WTC11 (cell line): ENCODE measurements around the gene NELL1. TPM values are rescaled to one million over a fixed set of nuclear protein-coding genes. Genes with fewer than 3 reads are reported as not detected.

Source experiments
- ATAC-seq: fragments of 200-7000 bp; cut with Tn5 transposase; 2 replicates; pipeline ENCODE4 v1.10.0; 2021; ENCODE audit warnings: mild to moderate bottlenecking, moderate library complexity
- CTCF ChIA-PET: fragments of 300-600 bp; sonication (Branson Sonifier 250); formaldehyde crosslinking; loops from one replicate; lab custom pipeline; 2021; ENCODE audit warnings: antibody characterized with exemption; lab: Charles Lee
- POLR2A ChIA-PET: fragments of 350-600 bp; sonication (Branson Sonifier 250); formaldehyde crosslinking; loops from one replicate; lab custom pipeline; 2021; ENCODE audit warnings: antibody characterized with exemption; lab: Charles Lee
- DNase-seq: peaks from one replicate; pipeline ENCODE4 v3.0.0; 2021; ENCODE audit warnings: low spot score
- H3K27ac Mint-ChIP-seq: 2 replicates; pipeline ENCODE4 v1.8.0; 2021; ENCODE audit warnings: mixed read lengths
- H3K27me3 Mint-ChIP-seq: 2 replicates; pipeline ENCODE4 v1.8.0; 2021; ENCODE audit warnings: low read depth, mild to moderate bottlenecking, moderate library complexity, mixed read lengths
- H3K36me3 Mint-ChIP-seq: 2 replicates; pipeline ENCODE4 v1.8.0; 2021; ENCODE audit warnings: mixed read lengths
- H3K4me1 Mint-ChIP-seq: 2 replicates; pipeline ENCODE4 v1.8.0; 2022; ENCODE audit warnings: mixed read lengths
- H3K4me3 Mint-ChIP-seq: 2 replicates; pipeline ENCODE4 v1.8.0; 2021; ENCODE audit warnings: mild to moderate bottlenecking, moderate library complexity, mixed read lengths
- H3K9me3 Mint-ChIP-seq: 2 replicates; pipeline ENCODE4 v1.8.0; 2021; ENCODE audit warnings: mixed read lengths
- ATF3 ChIP-seq: sonication (generic); formaldehyde crosslinking; conservative IDR thresholded peaks from 2 replicates; pipeline ENCODE4 v1.8.1; 2022; ENCODE audit warnings: mild to moderate bottlenecking, missing genetic modification reagents
- CBFB ChIP-seq: sonication (generic); formaldehyde crosslinking; IDR thresholded peaks from 2 replicates; pipeline ENCODE4 v1.8.1; 2022; ENCODE audit warnings: mild to moderate bottlenecking, low read depth, missing genetic modification reagents
- ETV6 ChIP-seq: sonication (generic); formaldehyde crosslinking; IDR thresholded peaks from 2 replicates; pipeline ENCODE4 v1.8.1; 2022; ENCODE audit warnings: mild to moderate bottlenecking, missing genetic modification reagents
- FOXJ3 ChIP-seq: sonication (generic); formaldehyde crosslinking; IDR thresholded peaks from 2 replicates; pipeline ENCODE4 v1.9.0; 2021; ENCODE audit warnings: missing genetic modification reagents, mild to moderate bottlenecking, borderline replicate concordance
- GRHL2 ChIP-seq: fragments of 250-450 bp; sonication (Bioruptor Pico); IDR thresholded peaks from 2 replicates; pipeline ENCODE4 v1.8.0; 2022; ENCODE audit warnings: mild to moderate bottlenecking, moderate library complexity; ENCODE audit not compliant: insufficient replicate concordance, severe bottlenecking
- KAT7 ChIP-seq: sonication (generic); formaldehyde crosslinking; IDR thresholded peaks from 2 replicates; pipeline ENCODE4 v1.8.1; 2023; ENCODE audit warnings: missing genetic modification reagents, mild to moderate bottlenecking, borderline replicate concordance
- NR1H2 ChIP-seq: sonication (generic); formaldehyde crosslinking; IDR thresholded peaks from 2 replicates; pipeline ENCODE4 v1.9.0; 2021; ENCODE audit warnings: mild to moderate bottlenecking, moderate library complexity, missing genetic modification reagents
- RELA ChIP-seq: sonication (generic); formaldehyde crosslinking; IDR thresholded peaks from 2 replicates; pipeline ENCODE4 v1.8.1; 2022; ENCODE audit warnings: missing genetic modification reagents, mild to moderate bottlenecking, borderline replicate concordance
- TCF7 ChIP-seq: sonication (generic); formaldehyde crosslinking; IDR thresholded peaks from 2 replicates; pipeline ENCODE4 v1.8.0; 2022; ENCODE audit warnings: mild to moderate bottlenecking, low read depth, missing genetic modification reagents, moderate library complexity
- TEAD1 ChIP-seq: sonication (generic); formaldehyde crosslinking; IDR thresholded peaks from 2 replicates; pipeline ENCODE4 v1.8.0; 2022; ENCODE audit warnings: mild to moderate bottlenecking, missing genetic modification reagents
- ZBTB21 ChIP-seq: sonication (generic); formaldehyde crosslinking; IDR thresholded peaks from 2 replicates; pipeline ENCODE4 v1.8.1; 2023; ENCODE audit warnings: mild to moderate bottlenecking, missing genetic modification reagents, borderline replicate concordance
- ZNF219 ChIP-seq: sonication (generic); formaldehyde crosslinking; IDR thresholded peaks from 2 replicates; pipeline ENCODE4 v1.8.0; 2023; ENCODE audit warnings: missing genetic modification reagents, mild to moderate bottlenecking, borderline replicate concordance
- ZNF671 ChIP-seq: fragments of 250-450 bp; sonication (Bioruptor Pico); IDR thresholded peaks from 2 replicates; pipeline ENCODE4 v1.8.0; 2021; ENCODE audit warnings: mild to moderate bottlenecking
- total RNA-seq: library from RNA; stranded (reverse); gene quantifications from 3 replicates; pipeline ENCODE4 v1.2.3, GENCODE V29; 2021
- TF ChIP-seq, protein P1 (sequence below): sonication (generic); formaldehyde crosslinking; IDR thresholded peaks from 2 replicates; pipeline ENCODE4 v1.8.0; 2023; ENCODE audit warnings: missing genetic modification reagents
- TF ChIP-seq, protein P2 (sequence below): fragments of 250-450 bp; sonication (Bioruptor Pico); IDR thresholded peaks from 2 replicates; pipeline ENCODE4 v1.9.0; 2021; ENCODE audit warnings: mild to moderate bottlenecking
- TF ChIP-seq, protein P3 (sequence below): sonication (generic); formaldehyde crosslinking; IDR thresholded peaks from 2 replicates; pipeline ENCODE4 v1.8.0; 2022; ENCODE audit warnings: mild to moderate bottlenecking, missing genetic modification reagents

The NELL1 gene
- total RNA-seq, 1 experiment from 2014 or later, result 1.8 TPM

GRCh38 chr11:21148376-21148775, 479.0 kb downstream of the NELL1 start (continued):
- TF ChIP-seq RELA (CRISPR knock-in tag), result no peak
- TF ChIP-seq ATF3, result no peak

DNA sequence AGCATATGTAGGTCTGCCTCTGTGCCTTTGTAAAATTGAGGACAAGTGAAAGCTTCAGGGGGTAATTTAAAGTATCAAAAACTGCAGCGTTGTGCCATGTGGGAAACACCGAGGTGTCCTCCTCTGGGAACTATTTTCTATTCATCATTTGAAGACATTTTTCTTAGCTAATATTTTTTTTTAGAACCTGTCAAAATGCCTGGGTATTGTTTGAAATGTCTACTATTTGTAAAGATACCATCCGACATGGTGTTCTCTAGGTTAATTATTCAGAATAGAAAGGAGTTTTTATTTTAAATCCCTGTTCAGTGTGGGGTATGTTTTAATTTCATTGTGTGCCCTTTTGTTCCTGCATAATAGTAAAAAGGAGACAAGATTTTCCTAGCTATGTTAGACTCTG, 490.8 kb downstream of the NELL1 start:
- POLR2A ChIA-PET, result no interaction called here
- Mint-ChIP-seq H3K27me3 (no peaks in the 10 kb centered on the region), H3K27ac (no peak overlapping the region), H3K36me3 (no peaks in the 10 kb centered on the region), H3K4me3 (no peak overlapping the region), H3K4me1 (no peaks in the 10 kb centered on the region), H3K9me3 (peaks cover under 1% of the 10 kb centered on the region)
- ATAC-seq, result no peak
- CTCF ChIA-PET, result no interaction called here
- TF ChIP-seq FOXJ3 (CRISPR knock-in tag) (no peak), TEAD1 (CRISPR knock-in tag) (no peak), ETV6 (CRISPR knock-in tag) (no peak), CBFB (no peak), ZBTB21 (CRISPR knock-in tag) (no peak), ATF3 (no peak), KAT7 (no peak), GRHL2 (no peak)
- TF ChIP-seq, protein P1, sequence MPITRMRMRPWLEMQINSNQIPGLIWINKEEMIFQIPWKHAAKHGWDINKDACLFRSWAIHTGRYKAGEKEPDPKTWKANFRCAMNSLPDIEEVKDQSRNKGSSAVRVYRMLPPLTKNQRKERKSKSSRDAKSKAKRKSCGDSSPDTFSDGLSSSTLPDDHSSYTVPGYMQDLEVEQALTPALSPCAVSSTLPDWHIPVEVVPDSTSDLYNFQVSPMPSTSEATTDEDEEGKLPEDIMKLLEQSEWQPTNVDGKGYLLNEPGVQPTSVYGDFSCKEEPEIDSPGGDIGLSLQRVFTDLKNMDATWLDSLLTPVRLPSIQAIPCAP (CRISPR knock-in tag), result no peak
- TF ChIP-seq, protein P2, sequence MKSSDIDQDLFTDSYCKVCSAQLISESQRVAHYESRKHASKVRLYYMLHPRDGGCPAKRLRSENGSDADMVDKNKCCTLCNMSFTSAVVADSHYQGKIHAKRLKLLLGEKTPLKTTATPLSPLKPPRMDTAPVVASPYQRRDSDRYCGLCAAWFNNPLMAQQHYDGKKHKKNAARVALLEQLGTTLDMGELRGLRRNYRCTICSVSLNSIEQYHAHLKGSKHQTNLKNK, result no peak
- DNase-seq, result no peak

DNA sequence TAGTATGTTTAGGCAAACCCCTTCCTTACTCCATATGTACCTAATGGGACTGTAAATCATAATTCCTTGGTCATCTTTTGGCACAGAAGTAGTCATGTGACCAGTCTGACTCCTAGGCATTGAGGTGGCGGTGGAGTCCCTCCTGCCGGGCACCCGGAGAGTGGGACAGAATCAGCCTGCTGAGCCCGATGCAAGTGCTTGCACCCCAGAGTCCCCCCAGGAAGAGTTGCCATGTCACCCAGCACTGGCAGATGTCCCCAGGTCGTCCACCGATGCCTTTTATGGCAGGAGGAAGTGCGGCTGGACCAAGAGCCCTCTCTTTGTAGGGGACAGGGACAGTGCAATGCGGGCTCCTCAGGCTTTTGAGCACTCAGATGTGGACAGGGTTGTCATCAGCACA, 500.3 kb downstream of the NELL1 start:
- Mint-ChIP-seq H3K4me1 (peaks cover 2% of the 10 kb centered on the region; the same call in 1 of the 2 replicates), H3K4me3 (no peak overlapping the region), H3K27ac (no peak overlapping the region), H3K9me3 (peaks cover 20% of the 10 kb centered on the region), H3K36me3 (no peaks in the 10 kb centered on the region), H3K27me3 (no peaks in the 10 kb centered on the region)
- no peak for ATAC-seq
- ChIA-PET POLR2A (no interaction called here), CTCF (no interaction called here)
- DNase-seq, result no peak
- TF ChIP-seq ZNF671 (no peak), TCF7 (no peak), TEAD1 (CRISPR knock-in tag) (no peak), NR1H2 (CRISPR knock-in tag) (no peak), ZBTB21 (CRISPR knock-in tag) (no peak)
- TF ChIP-seq, protein P3, sequence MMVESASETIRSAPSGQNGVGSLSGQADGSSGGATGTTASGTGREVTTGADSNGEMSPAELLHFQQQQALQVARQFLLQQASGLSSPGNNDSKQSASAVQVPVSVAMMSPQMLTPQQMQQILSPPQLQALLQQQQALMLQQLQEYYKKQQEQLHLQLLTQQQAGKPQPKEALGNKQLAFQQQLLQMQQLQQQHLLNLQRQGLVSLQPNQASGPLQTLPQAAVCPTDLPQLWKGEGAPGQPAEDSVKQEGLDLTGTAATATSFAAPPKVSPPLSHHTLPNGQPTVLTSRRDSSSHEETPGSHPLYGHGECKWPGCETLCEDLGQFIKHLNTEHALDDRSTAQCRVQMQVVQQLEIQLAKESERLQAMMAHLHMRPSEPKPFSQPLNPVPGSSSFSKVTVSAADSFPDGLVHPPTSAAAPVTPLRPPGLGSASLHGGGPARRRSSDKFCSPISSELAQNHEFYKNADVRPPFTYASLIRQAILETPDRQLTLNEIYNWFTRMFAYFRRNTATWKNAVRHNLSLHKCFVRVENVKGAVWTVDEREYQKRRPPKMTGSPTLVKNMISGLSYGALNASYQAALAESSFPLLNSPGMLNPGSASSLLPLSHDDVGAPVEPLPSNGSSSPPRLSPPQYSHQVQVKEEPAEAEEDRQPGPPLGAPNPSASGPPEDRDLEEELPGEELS (CRISPR knock-in tag), result no peak
- TF ChIP-seq, all 79 proteins: peak for 0

DNA sequence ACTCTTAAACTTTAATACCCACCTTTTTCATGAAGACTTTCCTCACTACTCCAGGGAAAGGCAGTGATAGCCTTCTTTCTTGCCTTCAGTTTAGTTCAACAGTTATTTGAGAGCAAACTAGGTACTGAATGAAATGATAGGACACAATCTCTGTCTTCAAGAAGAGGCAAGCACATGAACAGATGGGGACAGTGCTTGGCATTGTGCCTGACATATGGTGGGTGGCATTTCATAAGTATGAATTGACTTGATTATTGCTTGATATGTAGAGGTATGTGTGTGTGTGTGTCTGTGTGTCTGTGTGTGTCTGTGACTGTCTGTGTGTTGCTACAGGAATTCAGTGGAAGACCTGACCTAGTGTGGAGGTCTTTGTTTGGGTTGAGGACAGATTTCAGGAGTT, 504.1 kb downstream of the NELL1 start:
- no peaks in the 10 kb centered on the region for H3K36me3 Mint-ChIP-seq
- peaks cover 2% of the 10 kb centered on the region; the same call in 1 of the 2 replicates for H3K4me1 Mint-ChIP-seq
- no peak for TF ChIP-seq ZNF219 (CRISPR knock-in tag)
- no peaks in the 10 kb centered on the region for H3K27me3 Mint-ChIP-seq
- ATAC-seq (no peak), DNase-seq (no peak)
- H3K4me3 Mint-ChIP-seq, result no peak overlapping the region
- POLR2A ChIA-PET, result no interaction called here
- H3K9me3 Mint-ChIP-seq, result 0 out of 2 replicates have a peak, but pooled peaks cover under 1% of the 10 kb centered on the region
- no peak overlapping the region for H3K27ac Mint-ChIP-seq
- CTCF ChIA-PET, result no interaction called here
